SK-N-SH (cell line): ENCODE measurements around the gene ATP1A2.

Experiments used
- CHD2 ChIP-seq: fragments of 150-350 bp; IDR thresholded peaks from 2 replicates; pipeline ENCODE4 v1.6.1; 2018; ENCODE audit warnings: low read length; ENCODE audit not compliant: partially characterized antibody
- CTCF ChIP-seq: fragments of 200-600 bp; sonication (generic); IDR thresholded peaks from 2 replicates; pipeline ENCODE4 v1.6.1; 2017; ENCODE audit warnings: antibody characterized with exemption, mild to moderate bottlenecking, moderate library complexity
- ELF1 ChIP-seq: IDR thresholded peaks from 2 replicates; pipeline ENCODE4 v1.4.0; 2012
- EP300 ChIP-seq, 2 experiments: IDR thresholded peaks; 2 replicates each; pipeline versions ENCODE4 v1.4.0 to v1.6.1; 2012; ENCODE audit warnings: borderline replicate concordance in 1 of 2, low read depth in 1 of 2, low read length in 1 of 2
- IRF3 ChIP-seq: fragments of 150-350 bp; IDR thresholded peaks from 2 replicates; pipeline ENCODE4 v1.6.1; 2016; ENCODE audit warnings: mild to moderate bottlenecking, low read depth, low read length
- MAX ChIP-seq: IDR thresholded peaks from 2 replicates; pipeline ENCODE4 v1.4.0; 2012; ENCODE audit warnings: low read depth
- RAD21 ChIP-seq: IDR thresholded peaks from 2 replicates; pipeline ENCODE4 v1.6.1; 2012; ENCODE audit warnings: mild to moderate bottlenecking, low read length
- REST ChIP-seq: IDR thresholded peaks from 2 replicates; pipeline ENCODE4 v1.6.1; 2012; ENCODE audit warnings: mild to moderate bottlenecking, low read depth, low read length, moderate library complexity
- TAF1 ChIP-seq: IDR thresholded peaks from 2 replicates; pipeline ENCODE4 v1.6.1; 2012; ENCODE audit warnings: low read depth, mild to moderate bottlenecking, low read length, moderate library complexity, borderline replicate concordance
- USF2 ChIP-seq: fragments of 150-350 bp; IDR thresholded peaks from 2 replicates; pipeline ENCODE4 v1.6.1; 2017; ENCODE audit warnings: antibody characterized with exemption, low read length, low read depth, borderline replicate concordance

- no peak for TF ChIP-seq CTCF
- no peak for TF ChIP-seq IRF3
- TF ChIP-seq ELF1: no peak
- no peak for TF ChIP-seq MAX
- TF ChIP-seq RAD21: no peak
- no peak for TF ChIP-seq EP300 (IDR thresholded peaks at IDR 0.05; ENCODE audit: borderline replicate concordance in 1 of 2, low read depth in 1 of 2, low read length in 1 of 2)
- TF ChIP-seq TAF1: no peak
- no peak for TF ChIP-seq CHD2
- no peak for TF ChIP-seq REST
- no peak for TF ChIP-seq USF2
Measured at GRCh38 chr1:160096274-160097116, 19.1 kb upstream of the ATP1A2 start.
